ENCODE results near the gene CHCHD10.

CHCHD10 gene

GRCh38 chr22:23763579-23763945, 4.2 kb downstream of the CHCHD10 start:
- TF ChIP-seq CTCF (IDR thresholded peaks at IDR 0.05; ENCODE audit: control insufficient read depth, insufficient read depth, low read depth, low read length, missing control alignments): no peak
- no peak for DNase-seq (ENCODE audit: low read depth)
- no peak overlapping the region for H3K4me3 ChIP-seq (ENCODE audit: control insufficient read depth, low read depth, low read length)

GRCh38 chr22:23762842-23763578, 4.8 kb downstream of the CHCHD10 start, which contains the start of gene C22orf15:
Gene C22orf15, plus strand, starts transcription at chr22:23762990. Its CDS starts 317 bp downstream, at chr22:23763307.
- no peak for TF ChIP-seq CTCF (IDR thresholded peaks at IDR 0.05; ENCODE audit: control insufficient read depth, insufficient read depth, low read depth, low read length, missing control alignments)
- no peak within 1 kb of the TSS for H3K4me3 ChIP-seq (ENCODE audit: control insufficient read depth, low read depth, low read length)
- DNase-seq (ENCODE audit: low read depth): no peak

- no peak for DNase-seq (ENCODE audit: low read depth)
- no peak for TF ChIP-seq CTCF (IDR thresholded peaks at IDR 0.05; ENCODE audit: control insufficient read depth, insufficient read depth, low read depth, low read length, missing control alignments)
- no peak overlapping the region for H3K4me3 ChIP-seq (ENCODE audit: control insufficient read depth, low read depth, low read length)
These were observed 7.7 kb downstream of the CHCHD10 start for GRCh38 chr22:23760056-23760455.

GRCh38 chr22:23759566-23759965, 8.2 kb downstream of the CHCHD10 start:
- TF ChIP-seq CTCF (IDR thresholded peaks at IDR 0.05; ENCODE audit: control insufficient read depth, insufficient read depth, low read depth, low read length, missing control alignments): no peak

GRCh38 chr22:23756891-23757290, 10.9 kb downstream of the CHCHD10 start:
- no peak overlapping the region for H3K4me3 ChIP-seq (ENCODE audit: control insufficient read depth, low read depth, low read length)
- DNase-seq (ENCODE audit: low read depth): no peak
- TF ChIP-seq CTCF (IDR thresholded peaks at IDR 0.05; ENCODE audit: control insufficient read depth, insufficient read depth, low read depth, low read length, missing control alignments): no peak

More at GRCh38 chr22:23759566-23759965, 8.2 kb downstream of the CHCHD10 start:
- no peak for DNase-seq (ENCODE audit: low read depth)
- no peak overlapping the region for H3K4me3 ChIP-seq (ENCODE audit: control insufficient read depth, low read depth, low read length)

- no peak overlapping the region for H3K4me3 ChIP-seq (ENCODE audit: control insufficient read depth, low read depth, low read length)
- no peak for DNase-seq (ENCODE audit: low read depth)
- TF ChIP-seq CTCF (IDR thresholded peaks at IDR 0.05; ENCODE audit: control insufficient read depth, insufficient read depth, low read depth, low read length, missing control alignments): no peak
These were observed 12.1 kb downstream of the CHCHD10 start for GRCh38 chr22:23755711-23756110.
